ENCODE data around the gene TNNT2. TPM values are rescaled to one million over a fixed set of nuclear protein-coding genes. Genes with fewer than 3 reads are reported as not detected.

Gene TNNT2
- total RNA-seq, 1 experiment from 2014 or later, result 6.4 TPM

- Histone ChIP-seq H3K4me3 (no peak overlapping the region), H3K36me3 (ENCODE audit: low read depth) (no peaks in the 10 kb centered on the region), H3K27ac (no peak overlapping the region), H3F3A (ENCODE audit: insufficient read depth, low read depth) (no peaks in the 10 kb centered on the region), H3K79me2 (ENCODE audit: low read depth) (no peaks in the 10 kb centered on the region), H3K27me3 (ENCODE audit: insufficient read depth, low read depth) (no peaks in the 10 kb centered on the region), H4K20me1 (ENCODE audit: insufficient read depth) (peaks cover 2% of the 10 kb centered on the region; the same call in 1 of the 2 replicates), H3K9me2 (ENCODE audit: insufficient read depth) (no peaks in the 10 kb centered on the region), H3K4me2 (no peak overlapping the region), H3K4me1 (replicated peaks; ENCODE audit: insufficient read depth) (no peaks in the 10 kb centered on the region), H2AFZ (no peak overlapping the region), H3K9me3 (ENCODE audit: insufficient read depth, low read depth) (no peaks in the 10 kb centered on the region)
- BruUV-seq (replicated peaks), result no TSS peak
- ChIA-PET CTCF (interaction anchor here (0.6 kb wide), 2 partner anchors 38 to 130 kb away, joined by 3 read pairs; no protein-coding TSS in a partner anchor), POLR2A (ENCODE audit: unreplicated experiment) (no interaction called here)
- intact Hi-C loops (cut with micrococcal nuclease; ENCODE audit: unreplicated experiment), result loop anchor here (2.0 to 5.0 kb wide), 2 partner anchors 47 to 273 kb away; no protein-coding TSS in a partner anchor
- no peak for DNase-seq
- TF ChIP-seq CTCF (conservative IDR thresholded peaks at IDR 0.05), result no peak
- TF ChIP-seq EZH2 (IDR thresholded peaks at IDR 0.05; ENCODE audit: low read depth), result no peak
Measured at GRCh38 chr1:201359873-201360210, 17.6 kb downstream of the TNNT2 start.

- BruUV-seq (replicated peaks), result no TSS peak
- no peak for TF ChIP-seq CTCF (conservative IDR thresholded peaks at IDR 0.05)
- no peak for TF ChIP-seq EZH2 (IDR thresholded peaks at IDR 0.05; ENCODE audit: low read depth)
Measured at GRCh38 chr1:201359031-201359872, 18.2 kb downstream of the TNNT2 start.

GRCh38 chr1:201358596-201358995 lies 18.9 kb downstream of the TNNT2 start:
- no TSS peak for BruUV-seq (replicated peaks)
- Histone ChIP-seq H3K36me3 (ENCODE audit: low read depth) (no peaks in the 10 kb centered on the region), H3K27me3 (ENCODE audit: insufficient read depth, low read depth) (no peaks in the 10 kb centered on the region), H2AFZ (no peak overlapping the region), H4K20me1 (ENCODE audit: insufficient read depth) (peaks cover 2% of the 10 kb centered on the region; the same call in 1 of the 2 replicates), H3K27ac (no peak overlapping the region), H3K79me2 (ENCODE audit: low read depth) (no peaks in the 10 kb centered on the region), H3K9me3 (ENCODE audit: insufficient read depth, low read depth) (no peaks in the 10 kb centered on the region), H3K4me2 (no peak overlapping the region), H3K4me3 (no peak overlapping the region), H3F3A (ENCODE audit: insufficient read depth, low read depth) (no peaks in the 10 kb centered on the region), H3K9me2 (ENCODE audit: insufficient read depth) (no peaks in the 10 kb centered on the region), H3K4me1 (replicated peaks; ENCODE audit: insufficient read depth) (0 out of 2 replicates have a peak, but pooled peaks cover 2% of the 10 kb centered on the region)
- no peak for DNase-seq
- intact Hi-C loops (cut with micrococcal nuclease; ENCODE audit: unreplicated experiment), result no loop called here
- no peak for TF ChIP-seq EZH2 (IDR thresholded peaks at IDR 0.05; ENCODE audit: low read depth)
- ChIA-PET CTCF (interaction anchor here (0.6 to 1.5 kb wide), 6 partner anchors 9 to 386 kb away, joined by 3 to 5 read pairs (median 4); no protein-coding TSS in a partner anchor), POLR2A (ENCODE audit: unreplicated experiment) (interaction anchor here (0.5 kb wide), 1 partner anchor 63 kb away, joined by 4 read pairs; no protein-coding TSS in a partner anchor)

More at GRCh38 chr1:201359031-201359872, 18.2 kb downstream of the TNNT2 start:
- CTCF ChIA-PET, result interaction anchor here (0.6 to 1.5 kb wide), 4 partner anchors 9 to 129 kb away, joined by 3 to 5 read pairs (median 4); no protein-coding TSS in a partner anchor
- H3K36me3 ChIP-seq (ENCODE audit: low read depth), result no peaks in the 10 kb centered on the region
- no peaks in the 10 kb centered on the region for H3K9me2 ChIP-seq (ENCODE audit: insufficient read depth)
- H3K27ac ChIP-seq, result no peak overlapping the region
- H4K20me1 ChIP-seq (ENCODE audit: insufficient read depth), result peaks cover 2% of the 10 kb centered on the region; the same call in 1 of the 2 replicates
- DNase-seq, result no peak
- no peaks in the 10 kb centered on the region for H3F3A ChIP-seq (ENCODE audit: insufficient read depth, low read depth)
- H3K79me2 ChIP-seq (ENCODE audit: low read depth), result no peaks in the 10 kb centered on the region
- H3K4me2 ChIP-seq, result no peak overlapping the region
- H3K9me3 ChIP-seq (ENCODE audit: insufficient read depth, low read depth), result no peaks in the 10 kb centered on the region
- no peak overlapping the region for H3K4me3 ChIP-seq
- H3K4me1 ChIP-seq (replicated peaks; ENCODE audit: insufficient read depth), result no peaks in the 10 kb centered on the region
- intact Hi-C loops (cut with micrococcal nuclease; ENCODE audit: unreplicated experiment), result no loop called here
- POLR2A ChIA-PET (ENCODE audit: unreplicated experiment), result no interaction called here
- H2AFZ ChIP-seq, result no peak overlapping the region
- H3K27me3 ChIP-seq (ENCODE audit: insufficient read depth, low read depth), result no peaks in the 10 kb centered on the region

All from PC-9 (cell line).